GM19463 (cell line): ENCODE data around the gene ASH1L.
A peak's percentile ranks its signal among the peaks of the same experiment; 100 is the strongest.
"Not testable (repeated sequence)": the region's sequence is repeated elsewhere in the genome, so short reads cannot be mapped to it uniquely, and the experiment has no call there.

Experiments
- ATAC-seq: cut with Tn5 transposase; IDR thresholded peaks from one replicate; pipeline ENCODE4 v1.9.1; 2021; ENCODE audit warnings: mild to moderate bottlenecking, moderate library complexity; ENCODE audit not compliant: unreplicated experiment

The ASH1L gene

GRCh38 chr1:155316922-155317321 is 245.7 kb downstream of the ASH1L start:
- no peak for ATAC-seq

GRCh38 chr1:155313261-155313660 is 249.3 kb downstream of the ASH1L start:
- no peak for ATAC-seq

- no peak for ATAC-seq
Measured at GRCh38 chr1:155309423-155310021, 253.1 kb downstream of the ASH1L start.

- peak; percentile 91 for ATAC-seq
Measured at GRCh38 chr1:155308493-155309422, 253.8 kb downstream of the ASH1L start, which contains the start of gene FDPS. TSS of gene FDPS (plus strand) at chr1:155308866. CDS start at chr1:155309790, 924 bp downstream.

- no peak for ATAC-seq
Measured at GRCh38 chr1:155307247-155307740, 255.3 kb downstream of the ASH1L start.

GRCh38 chr1:155305881-155306391 is 256.7 kb downstream of the ASH1L start:
- no peak for ATAC-seq

- no peak for ATAC-seq
Measured at GRCh38 chr1:155304558-155305063, 258.0 kb downstream of the ASH1L start.

GRCh38 chr1:155301342-155301841 is 261.2 kb downstream of the ASH1L start, which contains the start of gene PKLR:
TSS of gene PKLR (minus strand) at chr1:155301438. CDS start at chr1:155301395, 43 bp downstream.
- no peak for ATAC-seq

GRCh38 chr1:155300553-155301329 is 261.9 kb downstream of the ASH1L start:
- no peak for ATAC-seq

- ATAC-seq, result no peak
Measured at GRCh38 chr1:155300024-155300423, 262.6 kb downstream of the ASH1L start.

- no peak for ATAC-seq
Measured at GRCh38 chr1:155297384-155297783, 265.2 kb downstream of the ASH1L start.

GRCh38 chr1:155296661-155297060 is 265.9 kb downstream of the ASH1L start:
- no peak for ATAC-seq

GRCh38 chr1:155295942-155296267 is 266.7 kb downstream of the ASH1L start:
- no peak for ATAC-seq

- ATAC-seq, result no peak
Measured at GRCh38 chr1:155295183-155295941, 267.2 kb downstream of the ASH1L start.

GRCh38 chr1:155294520-155295182 is 268.0 kb downstream of the ASH1L start:
- ATAC-seq, result no peak

- no peak for ATAC-seq
Measured at GRCh38 chr1:155293086-155293749, 269.4 kb downstream of the ASH1L start.

GRCh38 chr1:155291006-155291405 is 271.6 kb downstream of the ASH1L start:
- not testable (repeated sequence) for ATAC-seq

- no peak for ATAC-seq
Measured at GRCh38 chr1:155287987-155288543, 274.5 kb downstream of the ASH1L start.
